ENCODE data around the gene NPAS3.

- no peak for TF ChIP-seq CTCF (IDR thresholded peaks at IDR 0.05)
- no peak for TF ChIP-seq POLR2A (IDR thresholded peaks at IDR 0.05)
These were observed 494.7 kb downstream of the NPAS3 start for GRCh38 chr14:33433396-33433795.
